Measurements from ENCODE around the gene LRRC49. TPM values are rescaled to one million over a fixed set of nuclear protein-coding genes. Genes with fewer than 3 reads are reported as not detected.

The LRRC49 gene
- total RNA-seq, 1 donor from 2014 or later = 6.8 TPM

DNA sequence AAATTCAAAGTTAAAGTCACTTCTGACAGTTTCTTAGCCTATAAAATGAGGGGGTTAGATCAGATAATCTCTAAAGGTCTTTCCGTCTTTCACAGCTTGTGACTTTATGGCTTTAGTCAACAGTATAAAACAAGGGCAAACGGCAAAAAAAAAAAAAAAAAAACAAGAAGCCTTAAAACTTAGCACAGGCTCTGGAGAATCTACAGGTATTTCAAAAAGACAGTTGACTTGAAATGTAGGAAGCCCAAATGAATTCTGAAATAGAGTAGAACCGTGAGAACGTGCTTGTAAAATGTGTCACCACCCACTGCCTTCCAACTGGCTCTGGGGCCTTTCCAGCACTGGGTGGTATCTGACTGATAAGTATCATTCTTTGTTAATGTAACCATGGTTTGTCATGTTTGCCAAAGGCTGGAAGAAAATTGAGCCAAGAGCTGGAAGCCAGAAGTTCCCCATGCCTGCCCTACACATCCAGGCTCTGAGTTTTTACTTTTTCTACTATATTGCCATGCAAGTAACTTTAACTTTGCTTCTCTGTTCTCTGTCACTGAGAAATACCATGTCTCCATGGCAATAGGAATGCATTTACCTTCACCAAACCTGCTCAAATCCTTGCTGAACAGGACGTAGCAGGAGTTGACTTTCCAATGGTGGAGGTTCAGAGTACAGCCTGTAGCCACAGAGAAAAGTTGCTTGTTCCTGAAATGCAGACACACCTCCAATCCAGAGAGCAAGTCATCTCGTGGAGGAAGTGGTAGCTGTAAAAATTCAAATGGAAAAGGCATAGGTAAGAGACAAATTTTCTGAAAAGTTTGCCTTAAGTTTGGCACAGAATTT lies 186.8 kb downstream of the LRRC49 start:
- Mint-ChIP-seq H3K27ac (ENCODE audit: unreplicated experiment) (no peak overlapping the region), H3K36me3 (ENCODE audit: low read depth, unreplicated experiment) (peaks cover 2% of the 10 kb centered on the region), H3K4me1 (ENCODE audit: low read depth, unreplicated experiment) (peaks cover 1% of the 10 kb centered on the region), H3K27me3 (ENCODE audit: low read depth, unreplicated experiment) (peaks cover 7% of the 10 kb centered on the region), H3K4me3 (ENCODE audit: unreplicated experiment) (no peak overlapping the region), H3K9me3 (ENCODE audit: unreplicated experiment) (peaks cover 7% of the 10 kb centered on the region)
- Histone ChIP-seq H3K79me2 (ENCODE audit: insufficient read depth, low read length) (no peaks in the 10 kb centered on the region), H3K4me2 (ENCODE audit: low read length) (peak overlapping the region; percentile 53), H3K9ac (ENCODE audit: low read length) (peak overlapping the region; percentile 48), H3K27me3 (ENCODE audit: insufficient read depth, low read length) (no peaks in the 10 kb centered on the region), H3K9me3 (ENCODE audit: insufficient read depth, low read depth, low read length) (no peaks in the 10 kb centered on the region), H3K4me1 (ENCODE audit: insufficient read depth, low read length) (peaks cover 35% of the 10 kb centered on the region), H3K4me3 (ENCODE audit: insufficient read depth, low read depth, low read length) (no peak overlapping the region), H2AFZ (ENCODE audit: low read depth, low read length) (no peak overlapping the region), H3K27ac (ENCODE audit: low read depth, low read length) (peak overlapping the region; percentile 83), H3K36me3 (ENCODE audit: insufficient read depth, low read length) (no peaks in the 10 kb centered on the region), H4K20me1 (ENCODE audit: insufficient read depth, low read length) (no peaks in the 10 kb centered on the region)
- peak; percentile 92 for FAIRE-seq
- peak; percentile 92 for DNase-seq (ENCODE audit: low read depth)
- no peak for TF ChIP-seq EZH2 (IDR thresholded peaks at IDR 0.05; ENCODE audit: insufficient read depth, low read length)
- TF ChIP-seq, protein P1, sequence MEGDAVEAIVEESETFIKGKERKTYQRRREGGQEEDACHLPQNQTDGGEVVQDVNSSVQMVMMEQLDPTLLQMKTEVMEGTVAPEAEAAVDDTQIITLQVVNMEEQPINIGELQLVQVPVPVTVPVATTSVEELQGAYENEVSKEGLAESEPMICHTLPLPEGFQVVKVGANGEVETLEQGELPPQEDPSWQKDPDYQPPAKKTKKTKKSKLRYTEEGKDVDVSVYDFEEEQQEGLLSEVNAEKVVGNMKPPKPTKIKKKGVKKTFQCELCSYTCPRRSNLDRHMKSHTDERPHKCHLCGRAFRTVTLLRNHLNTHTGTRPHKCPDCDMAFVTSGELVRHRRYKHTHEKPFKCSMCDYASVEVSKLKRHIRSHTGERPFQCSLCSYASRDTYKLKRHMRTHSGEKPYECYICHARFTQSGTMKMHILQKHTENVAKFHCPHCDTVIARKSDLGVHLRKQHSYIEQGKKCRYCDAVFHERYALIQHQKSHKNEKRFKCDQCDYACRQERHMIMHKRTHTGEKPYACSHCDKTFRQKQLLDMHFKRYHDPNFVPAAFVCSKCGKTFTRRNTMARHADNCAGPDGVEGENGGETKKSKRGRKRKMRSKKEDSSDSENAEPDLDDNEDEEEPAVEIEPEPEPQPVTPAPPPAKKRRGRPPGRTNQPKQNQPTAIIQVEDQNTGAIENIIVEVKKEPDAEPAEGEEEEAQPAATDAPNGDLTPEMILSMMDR (IDR thresholded peaks at IDR 0.05; ENCODE audit: insufficient read depth, low read depth, low read length) = no peak

DNA sequence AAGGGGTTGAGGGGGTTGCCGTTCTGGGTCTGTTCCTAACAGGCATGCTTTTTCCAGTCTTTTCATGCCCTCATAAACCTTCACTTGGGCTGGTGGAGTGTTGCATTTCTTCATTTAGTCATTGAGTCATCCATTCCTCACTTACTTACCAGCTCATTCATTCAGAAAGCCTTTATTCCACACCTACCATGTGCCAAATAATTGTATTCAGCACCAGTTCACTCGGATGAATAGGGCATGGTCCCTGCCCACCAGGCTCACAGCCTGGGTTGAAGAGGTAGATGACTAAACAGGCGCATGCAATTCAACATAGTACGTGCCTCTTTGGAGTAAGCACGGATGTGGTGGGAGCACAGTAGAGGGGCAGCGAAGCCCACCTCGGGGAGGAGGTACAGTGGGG lies 187.5 kb downstream of the LRRC49 start:
- DNase-seq (ENCODE audit: low read depth) (peak; percentile 47), FAIRE-seq (no peak)
- Mint-ChIP-seq H3K4me3 (ENCODE audit: unreplicated experiment) (no peak overlapping the region), H3K36me3 (ENCODE audit: low read depth, unreplicated experiment) (peaks cover 2% of the 10 kb centered on the region), H3K4me1 (ENCODE audit: low read depth, unreplicated experiment) (peaks cover 1% of the 10 kb centered on the region), H3K27me3 (ENCODE audit: low read depth, unreplicated experiment) (peaks cover 8% of the 10 kb centered on the region), H3K9me3 (ENCODE audit: unreplicated experiment) (peaks cover 7% of the 10 kb centered on the region), H3K27ac (ENCODE audit: unreplicated experiment) (no peak overlapping the region)
- Histone ChIP-seq H3K79me2 (ENCODE audit: insufficient read depth, low read length) (no peaks in the 10 kb centered on the region), H3K27ac (ENCODE audit: low read depth, low read length) (peak overlapping the region; percentile 83), H4K20me1 (ENCODE audit: insufficient read depth, low read length) (no peaks in the 10 kb centered on the region), H3K4me2 (ENCODE audit: low read length) (peak overlapping the region; percentile 53), H3K4me1 (ENCODE audit: insufficient read depth, low read length) (peaks cover 35% of the 10 kb centered on the region), H3K9me3 (ENCODE audit: insufficient read depth, low read depth, low read length) (no peaks in the 10 kb centered on the region), H3K36me3 (ENCODE audit: insufficient read depth, low read length) (no peaks in the 10 kb centered on the region), H3K4me3 (ENCODE audit: insufficient read depth, low read depth, low read length) (no peak overlapping the region), H2AFZ (ENCODE audit: low read depth, low read length) (no peak overlapping the region), H3K27me3 (ENCODE audit: insufficient read depth, low read length) (no peaks in the 10 kb centered on the region), H3K9ac (ENCODE audit: low read length) (peak overlapping the region; percentile 48)
- TF ChIP-seq, protein P1 (IDR thresholded peaks at IDR 0.05; ENCODE audit: insufficient read depth, low read depth, low read length) = no peak
- TF ChIP-seq EZH2 (IDR thresholded peaks at IDR 0.05; ENCODE audit: insufficient read depth, low read length) = no peak

DNA sequence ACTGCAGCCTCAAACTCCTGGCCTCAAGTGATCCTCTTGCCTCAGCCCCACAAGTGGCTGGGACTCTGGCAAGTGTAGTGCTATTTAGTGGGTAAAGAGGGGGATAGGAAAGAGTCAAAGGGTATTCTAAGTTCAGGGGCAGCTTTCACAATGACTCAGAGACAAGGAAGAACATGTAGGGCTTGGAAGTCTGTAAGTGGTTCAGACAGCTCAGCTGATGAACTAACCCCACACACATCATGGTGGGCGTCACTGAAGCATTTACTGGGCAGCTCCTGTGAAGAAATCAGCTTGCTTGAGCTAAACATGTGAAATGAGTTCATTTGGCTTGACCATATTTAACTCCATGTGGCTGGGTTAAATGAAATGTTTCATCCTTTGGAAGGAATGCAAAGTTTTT lies 188.1 kb downstream of the LRRC49 start:
- Histone ChIP-seq H3K9ac (ENCODE audit: low read length) (peak overlapping the region; percentile 48), H3K4me2 (ENCODE audit: low read length) (peak overlapping the region; percentile 53), H4K20me1 (ENCODE audit: insufficient read depth, low read length) (no peaks in the 10 kb centered on the region), H3K4me3 (ENCODE audit: insufficient read depth, low read depth, low read length) (no peak overlapping the region), H3K9me3 (ENCODE audit: insufficient read depth, low read depth, low read length) (no peaks in the 10 kb centered on the region), H3K27ac (ENCODE audit: low read depth, low read length) (peak overlapping the region; percentile 83), H3K27me3 (ENCODE audit: insufficient read depth, low read length) (no peaks in the 10 kb centered on the region), H2AFZ (ENCODE audit: low read depth, low read length) (no peak overlapping the region), H3K36me3 (ENCODE audit: insufficient read depth, low read length) (no peaks in the 10 kb centered on the region), H3K79me2 (ENCODE audit: insufficient read depth, low read length) (no peaks in the 10 kb centered on the region), H3K4me1 (ENCODE audit: insufficient read depth, low read length) (peaks cover 35% of the 10 kb centered on the region)
- Mint-ChIP-seq H3K4me1 (ENCODE audit: low read depth, unreplicated experiment) (peaks cover 1% of the 10 kb centered on the region), H3K27me3 (ENCODE audit: low read depth, unreplicated experiment) (peaks cover 13% of the 10 kb centered on the region), H3K4me3 (ENCODE audit: unreplicated experiment) (no peak overlapping the region), H3K27ac (ENCODE audit: unreplicated experiment) (no peak overlapping the region), H3K36me3 (ENCODE audit: low read depth, unreplicated experiment) (peaks cover 2% of the 10 kb centered on the region), H3K9me3 (ENCODE audit: unreplicated experiment) (peaks cover 7% of the 10 kb centered on the region)
- peak; percentile 39 for FAIRE-seq
- TF ChIP-seq, protein P1 (IDR thresholded peaks at IDR 0.05; ENCODE audit: insufficient read depth, low read depth, low read length) = no peak
- peak; percentile 97 for DNase-seq (ENCODE audit: low read depth)

All from astrocyte (in vitro differentiated cells and primary cell).